ENCODE measurements around the gene SST. TPM values are rescaled to one million over a fixed set of nuclear protein-coding genes. Genes with fewer than 3 reads are reported as not detected.

Gene SST
- total RNA-seq, 1 experiment from 2014 or later, result not detected

DNA sequence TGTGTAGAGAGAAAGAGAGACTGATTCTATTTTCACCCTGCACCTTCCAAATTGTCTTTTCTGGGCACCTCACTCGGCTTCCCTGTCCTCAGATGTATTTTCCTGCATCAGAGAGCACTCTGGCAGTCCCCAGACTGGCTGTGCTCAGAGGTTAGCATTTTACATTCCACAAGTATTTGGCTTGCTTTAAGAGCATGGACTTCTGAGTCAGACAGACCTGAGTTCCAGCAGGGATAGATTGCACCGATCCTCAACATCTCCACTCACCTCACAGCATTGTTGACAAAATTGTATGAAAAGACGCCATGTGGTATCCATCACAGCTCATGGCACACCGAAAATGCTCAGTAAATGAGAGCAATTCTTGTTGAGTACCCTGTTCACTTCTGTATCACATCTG lies 45.6 kb downstream of the SST start:
- CTCF ChIA-PET, result interaction anchor here (1.4 kb wide), 1 partner anchor 305 kb away, joined by 3 read pairs; no protein-coding TSS in a partner anchor
- POLR2A ChIA-PET, result no interaction called here

DNA sequence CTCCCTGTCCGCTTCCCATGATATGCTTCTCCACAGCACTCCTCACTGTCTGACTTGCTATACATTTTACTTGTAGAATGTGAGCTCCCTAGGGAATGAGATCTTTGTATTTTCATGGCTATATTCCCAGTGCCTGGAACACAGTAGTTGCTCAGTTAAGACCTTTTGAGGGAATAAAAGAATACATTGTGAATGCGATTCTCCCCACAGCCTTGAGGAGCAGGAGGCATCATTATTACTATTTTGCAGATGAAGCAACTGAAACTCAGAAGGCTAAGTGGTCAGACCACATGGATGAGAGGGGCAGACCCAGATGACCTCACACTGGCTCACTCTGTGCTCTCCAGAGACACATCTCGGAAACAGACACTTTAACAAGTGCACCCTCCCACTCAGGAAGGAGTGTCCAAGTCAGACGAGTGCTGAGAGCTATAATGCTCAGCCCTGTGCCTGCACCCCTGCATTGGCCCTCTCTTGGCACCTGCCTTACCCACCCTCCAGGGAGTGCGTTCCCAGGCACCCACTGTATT lies 46.8 kb downstream of the SST start:
- TF ChIP-seq, protein P1, sequence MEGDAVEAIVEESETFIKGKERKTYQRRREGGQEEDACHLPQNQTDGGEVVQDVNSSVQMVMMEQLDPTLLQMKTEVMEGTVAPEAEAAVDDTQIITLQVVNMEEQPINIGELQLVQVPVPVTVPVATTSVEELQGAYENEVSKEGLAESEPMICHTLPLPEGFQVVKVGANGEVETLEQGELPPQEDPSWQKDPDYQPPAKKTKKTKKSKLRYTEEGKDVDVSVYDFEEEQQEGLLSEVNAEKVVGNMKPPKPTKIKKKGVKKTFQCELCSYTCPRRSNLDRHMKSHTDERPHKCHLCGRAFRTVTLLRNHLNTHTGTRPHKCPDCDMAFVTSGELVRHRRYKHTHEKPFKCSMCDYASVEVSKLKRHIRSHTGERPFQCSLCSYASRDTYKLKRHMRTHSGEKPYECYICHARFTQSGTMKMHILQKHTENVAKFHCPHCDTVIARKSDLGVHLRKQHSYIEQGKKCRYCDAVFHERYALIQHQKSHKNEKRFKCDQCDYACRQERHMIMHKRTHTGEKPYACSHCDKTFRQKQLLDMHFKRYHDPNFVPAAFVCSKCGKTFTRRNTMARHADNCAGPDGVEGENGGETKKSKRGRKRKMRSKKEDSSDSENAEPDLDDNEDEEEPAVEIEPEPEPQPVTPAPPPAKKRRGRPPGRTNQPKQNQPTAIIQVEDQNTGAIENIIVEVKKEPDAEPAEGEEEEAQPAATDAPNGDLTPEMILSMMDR (IDR thresholded peaks at IDR 0.05; ENCODE audit: insufficient read depth in 1 of 2, low read depth in 1 of 2, low read length in 1 of 2, severe bottlenecking in 1 of 2, unreplicated experiment in 1 of 2), result no peak
- DNase-seq, result no peak
- intact Hi-C loops (cut with micrococcal nuclease; ENCODE audit: unreplicated experiment), result no loop called here
- H3K4me3 Mint-ChIP-seq (ENCODE audit: unreplicated experiment), result no peak overlapping the region
- H3K4me1 Mint-ChIP-seq (ENCODE audit: low read depth, unreplicated experiment), result no peaks in the 10 kb centered on the region
- H3K4me1 ChIP-seq, result no peaks in the 10 kb centered on the region
- H3K36me3 Mint-ChIP-seq (ENCODE audit: insufficient read depth, unreplicated experiment), result no peaks in the 10 kb centered on the region
- H3K4me3 ChIP-seq (ENCODE audit: low read depth, low read length), result no peak overlapping the region
- POLR2A ChIA-PET, result no interaction called here
- CTCF ChIA-PET, result no interaction called here
- H3K27ac Mint-ChIP-seq (ENCODE audit: unreplicated experiment), result no peak overlapping the region
- H3K27me3 ChIP-seq (replicated peaks; ENCODE audit: control insufficient read depth, insufficient read depth, low read length), result no peaks in the 10 kb centered on the region
- no peaks in the 10 kb centered on the region for H3K36me3 ChIP-seq (ENCODE audit: control insufficient read depth, insufficient read depth, low read length)
- no TSS peak for BruUV-seq (replicated peaks)
- H3K27me3 Mint-ChIP-seq (ENCODE audit: insufficient read depth, unreplicated experiment), result no peaks in the 10 kb centered on the region
- H3K9me3 ChIP-seq, result no peaks in the 10 kb centered on the region
- H3K9me3 Mint-ChIP-seq (ENCODE audit: unreplicated experiment), result no peaks in the 10 kb centered on the region

More for the DNA sequence above, 45.6 kb downstream of the SST start:
- Mint-ChIP-seq H3K4me3 (ENCODE audit: unreplicated experiment) (no peak overlapping the region), H3K4me1 (ENCODE audit: low read depth, unreplicated experiment) (no peaks in the 10 kb centered on the region), H3K9me3 (ENCODE audit: unreplicated experiment) (no peaks in the 10 kb centered on the region), H3K27ac (ENCODE audit: unreplicated experiment) (no peak overlapping the region), H3K27me3 (ENCODE audit: insufficient read depth, unreplicated experiment) (no peaks in the 10 kb centered on the region), H3K36me3 (ENCODE audit: insufficient read depth, unreplicated experiment) (no peaks in the 10 kb centered on the region)
- Histone ChIP-seq H3K4me3 (ENCODE audit: low read depth, low read length) (no peak overlapping the region), H3K36me3 (ENCODE audit: control insufficient read depth, insufficient read depth, low read length) (no peaks in the 10 kb centered on the region), H3K4me1 (no peaks in the 10 kb centered on the region), H3K9me3 (no peaks in the 10 kb centered on the region), H3K27me3 (replicated peaks; ENCODE audit: control insufficient read depth, insufficient read depth, low read length) (no peaks in the 10 kb centered on the region)
- TF ChIP-seq, protein P1 (IDR thresholded peaks at IDR 0.05; ENCODE audit: insufficient read depth in 1 of 2, low read depth in 1 of 2, low read length in 1 of 2, severe bottlenecking in 1 of 2, unreplicated experiment in 1 of 2), result no peak
- intact Hi-C loops (cut with micrococcal nuclease; ENCODE audit: unreplicated experiment), result no loop called here
- no peak for DNase-seq
- no TSS peak for BruUV-seq (replicated peaks)

DNA sequence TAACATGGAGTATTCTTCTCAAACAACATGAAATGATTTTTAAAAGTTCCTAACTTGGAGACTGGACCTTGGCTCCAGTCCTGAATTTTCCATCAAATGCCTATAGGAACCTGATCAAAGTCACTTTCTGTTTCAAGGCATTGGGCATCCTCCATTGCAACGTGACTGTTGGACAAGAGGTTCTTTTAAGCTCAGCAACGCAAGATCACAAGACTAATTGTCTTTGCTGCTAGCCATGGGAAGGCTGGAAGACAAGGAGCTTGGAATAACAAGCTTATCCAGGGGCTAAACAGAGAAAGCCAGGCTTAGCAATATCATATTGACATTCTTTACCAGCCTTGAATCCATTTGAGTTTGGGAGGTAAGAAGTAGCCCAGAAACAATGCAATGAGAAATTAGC lies 48.3 kb downstream of the SST start:
- Mint-ChIP-seq H3K27me3 (ENCODE audit: insufficient read depth, unreplicated experiment) (no peaks in the 10 kb centered on the region), H3K27ac (ENCODE audit: unreplicated experiment) (no peak overlapping the region), H3K9me3 (ENCODE audit: unreplicated experiment) (no peaks in the 10 kb centered on the region), H3K36me3 (ENCODE audit: insufficient read depth, unreplicated experiment) (no peaks in the 10 kb centered on the region), H3K4me3 (ENCODE audit: unreplicated experiment) (no peak overlapping the region), H3K4me1 (ENCODE audit: low read depth, unreplicated experiment) (no peaks in the 10 kb centered on the region)
- no TSS peak for BruUV-seq (replicated peaks)
- POLR2A ChIA-PET, result no interaction called here
- intact Hi-C loops (cut with micrococcal nuclease; ENCODE audit: unreplicated experiment), result no loop called here
- Histone ChIP-seq H3K36me3 (ENCODE audit: control insufficient read depth, insufficient read depth, low read length) (no peaks in the 10 kb centered on the region), H3K9me3 (no peaks in the 10 kb centered on the region), H3K4me1 (no peaks in the 10 kb centered on the region), H3K27me3 (replicated peaks; ENCODE audit: control insufficient read depth, insufficient read depth, low read length) (no peaks in the 10 kb centered on the region), H3K4me3 (ENCODE audit: low read depth, low read length) (no peak overlapping the region)
- CTCF ChIA-PET, result no interaction called here
- DNase-seq, result no peak
- TF ChIP-seq, protein P1 (IDR thresholded peaks at IDR 0.05; ENCODE audit: insufficient read depth in 1 of 2, low read depth in 1 of 2, low read length in 1 of 2, severe bottlenecking in 1 of 2, unreplicated experiment in 1 of 2), result no peak
